ENCODE measurements around the gene LSM14B. TPM values are rescaled to one million over a fixed set of nuclear protein-coding genes. Genes with fewer than 3 reads are reported as not detected.
A peak's percentile ranks its signal among the peaks of the same experiment; 100 is the strongest.

The LSM14B gene
- total RNA-seq, 4 donors from 2014 or later = 3.1 to 56.8 (median 45.9) TPM

- H3K4me3 ChIP-seq = peak within 1 kb of the TSS; percentile 86 to 95
- DNase-seq = peak; percentile 93
- H3K27me3 ChIP-seq = no peaks in the 10 kb centered on the region
- no peaks in the 10 kb centered on the region for H3K9me3 ChIP-seq
- H3K4me1 ChIP-seq = peaks cover 0 to 7% of the 10 kb centered on the region in 2 donors
- no peaks in the 10 kb centered on the region for H3K36me3 ChIP-seq
- H3K27ac ChIP-seq = peak within 1 kb of the TSS; percentile 89 to 90
- intact Hi-C loops (cut with DNase I; ENCODE audit: low total_unique reads) = no loop called here
- peak; percentile 49 to 82 for TF ChIP-seq POLR2A (IDR thresholded peaks at IDR 0.05)
- peak in 1 of 4 experiments; percentile 36 for TF ChIP-seq CTCF (IDR thresholded peaks at IDR 0.05)
These were observed 60.5 kb downstream of the LSM14B start, which contains the start of gene MTG2 for GRCh38 chr20:62182469-62183425. TSS of gene MTG2 (plus strand) at chr20:62183028. CDS start at chr20:62193421, 10,393 bp downstream.

DNA sequence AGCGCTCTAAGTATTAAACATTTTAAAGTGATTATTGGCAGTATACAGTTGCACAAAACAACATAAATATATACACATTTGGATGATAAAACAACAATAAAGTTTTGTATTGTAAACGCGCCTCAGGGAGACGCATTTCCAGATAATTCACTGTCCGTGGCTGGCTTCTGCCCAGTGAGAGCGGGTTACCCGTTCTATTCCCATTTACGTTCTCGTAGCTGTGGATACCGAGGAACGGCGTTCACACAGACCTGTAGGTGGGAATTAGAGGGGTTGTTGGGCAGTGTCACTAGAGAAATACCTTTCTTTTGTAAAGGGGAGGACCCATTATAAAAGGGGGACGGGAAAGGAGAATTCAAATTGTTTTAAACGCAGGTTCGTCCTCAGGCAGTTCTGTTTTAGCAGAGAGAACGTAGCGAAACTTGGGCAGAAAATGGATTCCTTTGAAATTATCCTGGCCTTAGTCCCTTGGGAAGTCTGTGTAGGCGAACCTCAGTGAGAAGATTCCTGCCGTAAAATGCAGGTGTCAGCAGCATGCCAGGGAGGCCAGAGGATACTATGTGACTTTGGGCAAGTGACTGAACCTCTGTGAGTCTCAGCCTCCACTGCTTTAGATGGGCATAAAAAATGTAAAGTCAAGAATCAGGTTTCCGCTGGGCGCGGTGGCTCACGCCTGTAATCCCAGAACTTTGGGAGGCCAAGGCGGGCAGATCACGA lies 61.3 kb downstream of the LSM14B start:
- peak overlapping the region; percentile 89 to 90 for H3K27ac ChIP-seq
- H3K27me3 ChIP-seq = no peaks in the 10 kb centered on the region
- H3K9me3 ChIP-seq = no peaks in the 10 kb centered on the region
- H3K36me3 ChIP-seq = no peaks in the 10 kb centered on the region
- H3K4me1 ChIP-seq = peaks cover 0 to 7% of the 10 kb centered on the region in 2 donors
- no peak for DNase-seq
- intact Hi-C loops (cut with DNase I; ENCODE audit: low total_unique reads) = no loop called here
- TF ChIP-seq POLR2A (IDR thresholded peaks at IDR 0.05) (no peak), CTCF (IDR thresholded peaks at IDR 0.05) (no peak)
- peak overlapping the region; percentile 86 to 95 for H3K4me3 ChIP-seq

Other genes starting within 250 kb of the LSM14B start
- 10 to 100 TPM in 2 of 4 donors, 1 to 10 TPM in 2; 6.2 to 37.6 (median 10.7) TPM for gene TAF4, start 56.6 kb upstream of the LSM14B start, total RNA-seq
- 100 to 1,000 TPM; 145 to 214 (median 162) TPM for gene PSMA7, start 20.9 kb downstream of the LSM14B start, total RNA-seq
- 10 to 100 TPM in 2 of 4 donors, 1 to 10 TPM in 1, under 1 TPM in 1; 0.51 to 21.7 (median 12.8) TPM for gene SS18L1, start 21.3 kb downstream of the LSM14B start, total RNA-seq
- gene MTG2, start 60.6 kb downstream of the LSM14B start, total RNA-seq = 10 to 100 TPM in 3 of 4 donors, under 1 TPM in 1; 0.59 to 38.5 (median 22.7) TPM
- not detected for gene HRH3, start 97.8 kb downstream of the LSM14B start, total RNA-seq
- 10 to 100 TPM; 12.3 to 55.9 (median 33.4) TPM for gene OSBPL2, start 116.0 kb downstream of the LSM14B start, total RNA-seq
- 10 to 100 TPM; 42.9 to 82.7 (median 60.9) TPM for gene ADRM1, start 180.5 kb downstream of the LSM14B start, total RNA-seq
- gene LAMA5, start 244.8 kb downstream of the LSM14B start, total RNA-seq = 100 to 1,000 TPM in 2 of 4 donors, 10 to 100 TPM in 2; 50.6 to 375 (median 90.8) TPM

All from uterus (tissue), 4 donors.